Esophagus muscularis mucosa (tissue), 4 donors: ENCODE measurements around the gene GALNT1. TPM values are rescaled to one million over a fixed set of nuclear protein-coding genes. Genes with fewer than 3 reads are reported as not detected.

Experiments
- DNase-seq: peaks from one replicate; pipeline ENCODE4 v3.0.0-alpha.2; 2017; ENCODE audit errors: extremely low spot score
- H3K27ac ChIP-seq, 4 donors: fragments of 200-600 bp; sonication (generic); replicated peaks in 1 of 4; 1 replicate in 3 of 4; 2 replicates in 1 of 4; pipeline ENCODE4 v1.5.1; 2016 to 2019; ENCODE audit warnings: mild to moderate bottlenecking in 1 of 4
- H3K27me3 ChIP-seq, 4 donors: fragments of 200-600 bp; sonication (generic); one replicate each; pipeline versions ENCODE4 v1.5.1 to v1.6.0; 2016 to 2019
- H3K36me3 ChIP-seq, 4 donors: fragments of 200-600 bp; sonication (generic); one replicate each; pipeline ENCODE4 v1.5.1; 2016 to 2019
- H3K4me1 ChIP-seq, 4 donors: fragments of 200-600 bp; sonication (generic); one replicate each; pipeline ENCODE4 v1.5.1; 2016 to 2019
- H3K4me3 ChIP-seq, 4 donors: fragments of 200-600 bp; sonication (generic); 1 replicate in 2 of 4; 2 replicates in 2 of 4; pipeline ENCODE4 v1.5.1; 2016 to 2019; ENCODE audit warnings: mild to moderate bottlenecking in 4 of 4, moderate library complexity in 1 of 4
- H3K9me3 ChIP-seq, 4 donors: fragments of 200-600 bp; sonication (generic); 1 replicate in 3 of 4; 2 replicates in 1 of 4; pipeline ENCODE4 v1.5.1; 2016 to 2019
- EP300 ChIP-seq: sonication (generic); formaldehyde crosslinking; IDR thresholded peaks from one replicate; pipeline ENCODE4 v1.6.1; 2017; ENCODE audit warnings: antibody characterized with exemption
- POLR2A ChIP-seq: fragments of 450-650 bp; IDR thresholded peaks from one replicate; pipeline ENCODE4 v1.6.1; 2017; ENCODE audit warnings: antibody characterized with exemption, moderate library complexity, mild to moderate bottlenecking, low read depth
- POLR2AphosphoS5 ChIP-seq, 2 donors: sonication (generic); formaldehyde crosslinking; IDR thresholded peaks; one replicate each; pipeline ENCODE4 v1.6.1; 2017; ENCODE audit warnings: antibody characterized with exemption in 2 of 2
- WGBS: methylation state at CpG from one replicate; pipeline ENCODE4 v1.1.5; 2018; 5-methylcytosine and 5-hydroxymethylcytosine counted together
- intact Hi-C: fragments of 100-400 bp; cut with DNase I; formaldehyde crosslinking; loops from one replicate; pipeline ENCODE4 v1.15.1; 2023
- total RNA-seq, 4 donors: library from RNA; depleted of rRNA; stranded (reverse); fragments of >200 nt; gene quantifications; one replicate each; pipeline versions ENCODE4 v1.1.0 to v1.2.1, GENCODE V29; 2016
- TF ChIP-seq, protein P1 (sequence below), 3 experiments: fragments of 200-600 bp in 2 of 3; fragments of 450-650 bp in 1 of 3; sonication (generic) in 2 of 3; IDR thresholded peaks; one replicate each; pipeline ENCODE4 v1.5.1; 2017 to 2019; ENCODE audit warnings: antibody characterized with exemption in 3 of 3, mild to moderate bottlenecking in 2 of 3, moderate library complexity in 1 of 3

The GALNT1 gene
- total RNA-seq, 4 donors from 2014 or later, result 26.4 to 34.5 (median 31.6) TPM

DNA sequence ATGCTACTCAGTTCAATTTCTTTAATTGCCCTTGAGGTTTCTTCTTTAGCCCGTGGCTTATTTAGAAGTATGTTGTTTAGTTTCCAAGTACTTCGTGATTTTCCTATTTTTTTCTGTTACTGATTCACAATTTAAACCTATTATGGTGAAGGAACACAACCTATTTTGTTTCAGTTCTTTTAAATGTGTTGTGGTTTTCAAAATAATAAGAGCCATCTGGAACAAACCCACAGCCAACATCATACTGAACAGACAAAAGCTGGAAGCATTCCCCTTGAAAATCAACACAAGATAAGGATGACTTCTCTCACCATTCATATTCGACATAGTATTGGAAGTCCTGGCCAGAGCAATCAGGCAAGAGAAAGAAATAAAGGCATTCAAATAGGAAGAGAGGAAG lies 155.2 kb downstream of the GALNT1 start:
- H3K27ac ChIP-seq, result no peak overlapping the region
- H3K9me3 ChIP-seq, result no peaks in the 10 kb centered on the region
- peaks cover 0 to 8% (median 0%) of the 10 kb centered on the region in 4 donors for H3K4me1 ChIP-seq
- intact Hi-C loops, result no loop called here
- no peaks in the 10 kb centered on the region for H3K27me3 ChIP-seq
- DNase-seq, result no peak
- 70% methylated on average over 3 of the region's 3 CpGs for WGBS
- no peaks in the 10 kb centered on the region for H3K36me3 ChIP-seq
- no peak for TF ChIP-seq EP300
- no peak for TF ChIP-seq POLR2A
- no peak for TF ChIP-seq POLR2AphosphoS5 (IDR thresholded peaks at IDR 0.05)
- TF ChIP-seq, protein P1, sequence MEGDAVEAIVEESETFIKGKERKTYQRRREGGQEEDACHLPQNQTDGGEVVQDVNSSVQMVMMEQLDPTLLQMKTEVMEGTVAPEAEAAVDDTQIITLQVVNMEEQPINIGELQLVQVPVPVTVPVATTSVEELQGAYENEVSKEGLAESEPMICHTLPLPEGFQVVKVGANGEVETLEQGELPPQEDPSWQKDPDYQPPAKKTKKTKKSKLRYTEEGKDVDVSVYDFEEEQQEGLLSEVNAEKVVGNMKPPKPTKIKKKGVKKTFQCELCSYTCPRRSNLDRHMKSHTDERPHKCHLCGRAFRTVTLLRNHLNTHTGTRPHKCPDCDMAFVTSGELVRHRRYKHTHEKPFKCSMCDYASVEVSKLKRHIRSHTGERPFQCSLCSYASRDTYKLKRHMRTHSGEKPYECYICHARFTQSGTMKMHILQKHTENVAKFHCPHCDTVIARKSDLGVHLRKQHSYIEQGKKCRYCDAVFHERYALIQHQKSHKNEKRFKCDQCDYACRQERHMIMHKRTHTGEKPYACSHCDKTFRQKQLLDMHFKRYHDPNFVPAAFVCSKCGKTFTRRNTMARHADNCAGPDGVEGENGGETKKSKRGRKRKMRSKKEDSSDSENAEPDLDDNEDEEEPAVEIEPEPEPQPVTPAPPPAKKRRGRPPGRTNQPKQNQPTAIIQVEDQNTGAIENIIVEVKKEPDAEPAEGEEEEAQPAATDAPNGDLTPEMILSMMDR (IDR thresholded peaks at IDR 0.05), result no peak
- H3K4me3 ChIP-seq, result no peak overlapping the region

DNA sequence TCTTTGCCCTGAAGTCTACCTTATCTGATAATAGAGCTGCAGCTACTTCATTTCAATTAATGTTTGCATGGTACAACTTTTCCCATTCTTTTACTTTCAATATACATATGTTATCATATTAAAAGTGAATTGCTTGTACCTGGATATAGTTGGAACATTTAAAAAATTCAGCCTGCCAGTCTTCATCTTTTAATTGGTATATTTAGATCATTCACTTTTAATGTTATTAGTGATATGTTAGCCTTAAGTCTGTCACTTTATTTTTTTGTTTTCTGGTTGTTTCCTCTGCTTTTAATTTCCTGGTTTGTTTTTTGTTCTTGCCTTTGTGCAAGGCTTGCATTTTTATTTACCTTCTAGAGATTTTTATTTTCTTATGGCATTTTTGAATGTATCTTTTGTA lies 158.2 kb downstream of the GALNT1 start:
- no peaks in the 10 kb centered on the region for H3K27me3 ChIP-seq
- DNase-seq, result no peak
- intact Hi-C loops, result no loop called here
- H3K9me3 ChIP-seq, result no peaks in the 10 kb centered on the region
- H3K4me3 ChIP-seq, result no peak overlapping the region
- H3K36me3 ChIP-seq, result no peaks in the 10 kb centered on the region
- TF ChIP-seq, protein P1 (IDR thresholded peaks at IDR 0.05), result no peak
- TF ChIP-seq POLR2A (no peak), EP300 (no peak), POLR2AphosphoS5 (IDR thresholded peaks at IDR 0.05) (no peak)
- H3K4me1 ChIP-seq, result no peaks in the 10 kb centered on the region
- H3K27ac ChIP-seq, result no peak overlapping the region

DNA sequence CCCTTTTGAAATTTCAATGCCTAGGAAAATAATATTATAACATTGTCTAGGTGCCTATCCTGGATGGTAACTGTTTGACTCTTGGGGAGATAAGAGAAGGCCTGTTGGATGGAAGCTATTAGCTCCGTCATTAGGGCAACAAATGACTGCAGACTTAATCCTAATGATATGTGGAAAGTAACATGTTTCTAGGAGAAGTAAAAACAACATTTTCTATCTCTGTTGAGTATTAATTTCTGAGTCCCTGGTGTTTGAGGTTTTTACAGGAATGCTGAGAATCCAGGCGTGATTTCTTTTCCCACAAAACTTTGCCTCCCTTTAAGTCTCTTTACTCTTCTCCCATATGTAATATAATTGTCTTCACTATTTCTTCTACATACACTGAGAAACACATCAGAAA lies 159.1 kb downstream of the GALNT1 start:
- Histone ChIP-seq H3K4me3 (no peak overlapping the region), H3K27ac (no peak overlapping the region), H3K36me3 (no peaks in the 10 kb centered on the region), H3K27me3 (no peaks in the 10 kb centered on the region), H3K9me3 (peaks cover 0 to 4% (median 0%) of the 10 kb centered on the region in 4 donors), H3K4me1 (no peaks in the 10 kb centered on the region)
- intact Hi-C loops, result no loop called here
- no peak for DNase-seq
- 95% methylated on average over 2 of the region's 2 CpGs for WGBS
- no peak for TF ChIP-seq POLR2A
- TF ChIP-seq, protein P1 (IDR thresholded peaks at IDR 0.05), result no peak
- TF ChIP-seq POLR2AphosphoS5 (IDR thresholded peaks at IDR 0.05), result no peak
- TF ChIP-seq EP300, result no peak

DNA sequence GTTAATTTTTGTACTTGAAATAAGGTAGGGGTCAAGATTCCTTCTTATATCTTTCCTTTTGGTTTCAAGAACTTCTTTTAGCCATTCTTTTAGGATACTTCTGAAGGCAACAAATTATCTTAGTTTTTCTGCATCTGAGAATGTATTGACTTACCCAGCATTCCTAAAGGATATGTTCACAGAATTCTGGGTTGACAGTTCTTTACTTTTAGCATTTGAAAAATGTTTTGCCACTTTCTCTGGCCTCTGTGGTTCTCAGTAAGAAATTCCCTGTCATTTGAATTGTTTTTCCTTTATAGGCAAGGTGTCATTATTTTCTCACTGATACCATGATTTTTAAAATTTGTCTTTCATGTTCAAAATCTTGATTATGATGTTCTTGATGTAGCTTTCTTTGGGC lies 162.4 kb downstream of the GALNT1 start:
- no peak for DNase-seq
- H3K27ac ChIP-seq, result no peak overlapping the region
- TF ChIP-seq POLR2AphosphoS5 (IDR thresholded peaks at IDR 0.05) (no peak), EP300 (no peak), POLR2A (no peak)
- TF ChIP-seq, protein P1 (IDR thresholded peaks at IDR 0.05), result no peak
- H3K4me1 ChIP-seq, result no peaks in the 10 kb centered on the region
- no peak overlapping the region for H3K4me3 ChIP-seq
- intact Hi-C loops, result no loop called here
- H3K36me3 ChIP-seq, result no peaks in the 10 kb centered on the region
- H3K27me3 ChIP-seq, result no peaks in the 10 kb centered on the region
- H3K9me3 ChIP-seq, result peaks cover 0 to 4% (median 0%) of the 10 kb centered on the region in 4 donors

DNA sequence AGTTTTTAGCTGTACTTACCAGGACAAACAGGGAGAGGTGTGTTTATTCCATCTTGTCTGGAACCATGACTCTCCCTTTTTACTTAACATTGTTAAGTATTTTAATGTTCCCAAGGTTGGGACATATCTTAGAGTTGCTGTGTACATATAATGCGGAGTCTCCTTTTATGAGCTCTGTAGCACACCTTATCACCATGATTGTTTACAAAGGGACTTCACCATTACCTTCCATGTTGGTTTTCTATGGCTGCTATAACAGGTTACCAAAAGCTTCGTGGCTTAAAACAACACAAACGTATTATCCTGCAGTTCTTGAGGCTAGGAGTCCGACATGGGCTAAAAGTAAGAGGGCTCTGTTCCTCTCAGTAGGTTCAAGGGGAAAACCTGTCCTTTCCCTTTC lies 164.3 kb downstream of the GALNT1 start:
- intact Hi-C loops, result no loop called here
- Histone ChIP-seq H3K36me3 (no peaks in the 10 kb centered on the region), H3K27ac (no peak overlapping the region), H3K4me3 (no peak overlapping the region), H3K9me3 (peaks cover 0 to 4% (median 0%) of the 10 kb centered on the region in 4 donors), H3K4me1 (no peaks in the 10 kb centered on the region), H3K27me3 (no peaks in the 10 kb centered on the region)
- TF ChIP-seq POLR2A (no peak), POLR2AphosphoS5 (IDR thresholded peaks at IDR 0.05) (no peak), EP300 (no peak)
- 75% methylated on average over 4 of the region's 4 CpGs for WGBS
- DNase-seq, result no peak
